PFSK-1 (cell line): ENCODE results near the gene PSMA3.

ENCODE experiments used
- FOXP2 ChIP-seq: optimal IDR thresholded peaks from 2 replicates; pipeline ENCODE3; 2011; ENCODE audit warnings: borderline replicate concordance, control low read depth, inconsistent platforms; ENCODE audit not compliant: insufficient read depth; ENCODE audit errors: extremely low read length, extremely low read depth
- POLR2AphosphoS5 ChIP-seq: IDR thresholded peaks from 2 replicates; pipeline ENCODE4 v1.6.1; 2012; ENCODE audit warnings: low read depth, mild to moderate bottlenecking, control low read depth, low read length, moderate library complexity
- REST ChIP-seq, 2 experiments: IDR thresholded peaks; 2 replicates each; pipeline versions ENCODE4 v1.6.1 to v1.8.0; 2011 to 2012; ENCODE audit warnings: low read depth in 2 of 2, low read length in 2 of 2, control low read depth in 1 of 2, inconsistent platforms in 1 of 2, mild to moderate bottlenecking in 1 of 2, moderate library complexity in 1 of 2; ENCODE audit not compliant: insufficient read depth in 1 of 2
- SIN3A ChIP-seq: IDR thresholded peaks from 2 replicates; pipeline ENCODE4 v1.6.1; 2012; ENCODE audit warnings: mild to moderate bottlenecking, low read length, moderate library complexity, borderline replicate concordance; ENCODE audit not compliant: insufficient read depth
- TAF1 ChIP-seq: IDR thresholded peaks from 2 replicates; pipeline ENCODE4 v1.6.1; 2012; ENCODE audit warnings: low read length, control low read depth, borderline replicate concordance; ENCODE audit not compliant: insufficient read depth

Gene PSMA3

GRCh38 chr14:58281969-58282368 is 37.3 kb downstream of the PSMA3 start:
- TF ChIP-seq SIN3A (no peak), REST (IDR thresholded peaks at IDR 0.05; ENCODE audit: insufficient read depth in 1 of 2, low read depth in 2 of 2, low read length in 2 of 2) (no peak), TAF1 (no peak), POLR2AphosphoS5 (no peak), FOXP2 (no peak)

- TF ChIP-seq TAF1 (no peak), POLR2AphosphoS5 (no peak), SIN3A (no peak), REST (IDR thresholded peaks at IDR 0.05; ENCODE audit: insufficient read depth in 1 of 2, low read depth in 2 of 2, low read length in 2 of 2) (no peak), FOXP2 (no peak)
Measured at GRCh38 chr14:58282925-58283593, 38.4 kb downstream of the PSMA3 start.

- TF ChIP-seq FOXP2 (no peak), TAF1 (no peak), REST (IDR thresholded peaks at IDR 0.05; ENCODE audit: insufficient read depth in 1 of 2, low read depth in 2 of 2, low read length in 2 of 2) (no peak), POLR2AphosphoS5 (no peak), SIN3A (no peak)
Measured at GRCh38 chr14:58283730-58284129, 39.1 kb downstream of the PSMA3 start.

GRCh38 chr14:58285132-58285531 is 40.5 kb downstream of the PSMA3 start:
- no peak for TF ChIP-seq REST (IDR thresholded peaks at IDR 0.05; ENCODE audit: insufficient read depth in 1 of 2, low read depth in 2 of 2, low read length in 2 of 2)
- no peak for TF ChIP-seq FOXP2
- TF ChIP-seq TAF1 = no peak
- TF ChIP-seq POLR2AphosphoS5 = no peak
- no peak for TF ChIP-seq SIN3A
